Stimulated activated CD4-positive, alpha-beta T cell treated with anti-CD3 and anti-CD28 coated beads, Interleukin-1b, Interleukin-23, amount 100 ng/mL, for 24 hours (primary cell): ENCODE measurements around the gene UMAD1.

Experiments used
- DNase-seq, 4 experiments: peaks; one replicate each; pipeline ENCODE4 v3.0.0-alpha.2; 2020; ENCODE audit warnings: low read depth in 4 of 4, low spot score in 1 of 4

Gene UMAD1

GRCh38 chr7:7870555-7870954 is 230.0 kb downstream of the UMAD1 start:
- DNase-seq: no peak

- no peak for DNase-seq
Measured at GRCh38 chr7:7876419-7876818, 235.9 kb downstream of the UMAD1 start.

- DNase-seq: no peak
Measured at GRCh38 chr7:7881581-7881980, 241.0 kb downstream of the UMAD1 start.

GRCh38 chr7:7882888-7883287 is 242.3 kb downstream of the UMAD1 start:
- DNase-seq: no peak

GRCh38 chr7:7883394-7883793 is 242.8 kb downstream of the UMAD1 start:
- DNase-seq: no peak

- DNase-seq: no peak
Measured at GRCh38 chr7:7884855-7885254, 244.3 kb downstream of the UMAD1 start.

GRCh38 chr7:7889791-7890568 is 249.4 kb downstream of the UMAD1 start:
- DNase-seq: no peak

GRCh38 chr7:7895004-7895650 is 254.6 kb downstream of the UMAD1 start:
- no peak for DNase-seq

- DNase-seq: no peak
Measured at GRCh38 chr7:7895754-7896153, 255.2 kb downstream of the UMAD1 start.

- DNase-seq: no peak
Measured at GRCh38 chr7:7897509-7897908, 257.0 kb downstream of the UMAD1 start.

GRCh38 chr7:7897949-7898515 is 257.5 kb downstream of the UMAD1 start:
- no peak for DNase-seq

- DNase-seq: no peak
Measured at GRCh38 chr7:7902845-7903244, 262.3 kb downstream of the UMAD1 start.

GRCh38 chr7:7907306-7907705 is 266.8 kb downstream of the UMAD1 start:
- no peak for DNase-seq

GRCh38 chr7:7908622-7909145 is 268.1 kb downstream of the UMAD1 start:
- no peak for DNase-seq

GRCh38 chr7:7909376-7909775 is 268.8 kb downstream of the UMAD1 start:
- no peak for DNase-seq

GRCh38 chr7:7911369-7912123 is 271.0 kb downstream of the UMAD1 start:
- DNase-seq: no peak

- DNase-seq: no peak
Measured at GRCh38 chr7:7912937-7913336, 272.4 kb downstream of the UMAD1 start.

GRCh38 chr7:7913504-7913903 is 273.0 kb downstream of the UMAD1 start:
- no peak for DNase-seq

- DNase-seq: no peak
Measured at GRCh38 chr7:7914547-7914946, 274.0 kb downstream of the UMAD1 start.

- DNase-seq: no peak
Measured at GRCh38 chr7:7916064-7916463, 275.5 kb downstream of the UMAD1 start.

- DNase-seq: no peak
Measured at GRCh38 chr7:7917593-7917992, 277.0 kb downstream of the UMAD1 start.
